Gastroesophageal sphincter (tissue), 3 donors: ENCODE measurements around the gene PTPN4.
A peak's percentile ranks its signal among the peaks of the same experiment; 100 is the strongest.

Experiments used
- POLR2A ChIP-seq, 2 donors: fragments of 450-650 bp; IDR thresholded peaks; one replicate each; pipeline ENCODE4 v1.6.1; 2017; ENCODE audit warnings: antibody characterized with exemption in 2 of 2, mild to moderate bottlenecking in 2 of 2, moderate library complexity in 1 of 2
- POLR2AphosphoS5 ChIP-seq: sonication (generic); formaldehyde crosslinking; IDR thresholded peaks from one replicate; pipeline ENCODE4 v1.6.1; 2017; ENCODE audit warnings: antibody characterized with exemption
- TF ChIP-seq, protein P1 (sequence below), 4 experiments: fragments of 200-600 bp in 2 of 4; fragments of 450-650 bp in 2 of 4; sonication (generic) in 1 of 4; IDR thresholded peaks; one replicate each; pipeline ENCODE4 v1.5.1; 2017 to 2019; ENCODE audit warnings: antibody characterized with exemption in 4 of 4, mild to moderate bottlenecking in 2 of 4, moderate library complexity in 2 of 4

- TF ChIP-seq, protein P1, sequence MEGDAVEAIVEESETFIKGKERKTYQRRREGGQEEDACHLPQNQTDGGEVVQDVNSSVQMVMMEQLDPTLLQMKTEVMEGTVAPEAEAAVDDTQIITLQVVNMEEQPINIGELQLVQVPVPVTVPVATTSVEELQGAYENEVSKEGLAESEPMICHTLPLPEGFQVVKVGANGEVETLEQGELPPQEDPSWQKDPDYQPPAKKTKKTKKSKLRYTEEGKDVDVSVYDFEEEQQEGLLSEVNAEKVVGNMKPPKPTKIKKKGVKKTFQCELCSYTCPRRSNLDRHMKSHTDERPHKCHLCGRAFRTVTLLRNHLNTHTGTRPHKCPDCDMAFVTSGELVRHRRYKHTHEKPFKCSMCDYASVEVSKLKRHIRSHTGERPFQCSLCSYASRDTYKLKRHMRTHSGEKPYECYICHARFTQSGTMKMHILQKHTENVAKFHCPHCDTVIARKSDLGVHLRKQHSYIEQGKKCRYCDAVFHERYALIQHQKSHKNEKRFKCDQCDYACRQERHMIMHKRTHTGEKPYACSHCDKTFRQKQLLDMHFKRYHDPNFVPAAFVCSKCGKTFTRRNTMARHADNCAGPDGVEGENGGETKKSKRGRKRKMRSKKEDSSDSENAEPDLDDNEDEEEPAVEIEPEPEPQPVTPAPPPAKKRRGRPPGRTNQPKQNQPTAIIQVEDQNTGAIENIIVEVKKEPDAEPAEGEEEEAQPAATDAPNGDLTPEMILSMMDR (IDR thresholded peaks at IDR 0.05), result peak in 1 of 4 experiments; percentile 24
- TF ChIP-seq POLR2A (IDR thresholded peaks at IDR 0.05) (no peak), POLR2AphosphoS5 (peak; percentile 73)
Measured at GRCh38 chr2:119950966-119951365, 191.2 kb downstream of the PTPN4 start.
